Measurements from ENCODE around the gene ELAVL2.

GRCh38 chr9:23658376-23659258 lies 167.4 kb downstream of the ELAVL2 start:
- TF ChIP-seq GATA3 (IDR thresholded peaks at IDR 0.05; ENCODE audit: low read depth, low read length) = no peak
- TF ChIP-seq GATA2 (IDR thresholded peaks at IDR 0.05; ENCODE audit: low read depth, low read length) = no peak
